ENCODE measurements around the gene PTPRT.

GRCh38 chr20:42549496-42549895 is 640.2 kb downstream of the PTPRT start:
- TF ChIP-seq CTCF (IDR thresholded peaks at IDR 0.05) (no peak), POLR2A (IDR thresholded peaks at IDR 0.05) (no peak), POLR2AphosphoS5 (IDR thresholded peaks at IDR 0.05) (no peak)

Measured in breast epithelium (tissue), 3 donors.